Progenitor cell of endocrine pancreas (in vitro differentiated cells): ENCODE results near the gene SRSF8. TPM values are rescaled to one million over a fixed set of nuclear protein-coding genes. Genes with fewer than 3 reads are reported as not detected.

Experiments
- DNase-seq: peaks from one replicate; pipeline ENCODE4 v3.0.0; 2021; ENCODE audit warnings: low spot score; ENCODE audit not compliant: unreplicated experiment
- H3K27ac Mint-ChIP-seq: 2 replicates; pipeline ENCODE4 v1.8.0; 2021; ENCODE audit warnings: mild to moderate bottlenecking, moderate library complexity, mixed read lengths
- H3K27me3 Mint-ChIP-seq: 2 replicates; pipeline ENCODE4 v1.8.0; 2021; ENCODE audit warnings: mixed read lengths
- H3K36me3 Mint-ChIP-seq: 2 replicates; pipeline ENCODE4 v1.8.0; 2022; ENCODE audit warnings: mixed read lengths; ENCODE audit not compliant: insufficient read depth
- H3K4me1 Mint-ChIP-seq: 2 replicates; pipeline ENCODE4 v1.8.0; 2021; ENCODE audit warnings: low read depth, mixed read lengths
- H3K4me3 Mint-ChIP-seq: 2 replicates; pipeline ENCODE4 v1.8.0; 2021; ENCODE audit warnings: low read depth, mild to moderate bottlenecking, moderate library complexity, mixed read lengths
- H3K9me3 Mint-ChIP-seq: 2 replicates; pipeline ENCODE4 v1.8.0; 2021; ENCODE audit warnings: low read depth, mixed read lengths
- CTCF ChIP-seq: fragments of 200-600 bp; sonication (generic); IDR thresholded peaks from one replicate; pipeline ENCODE4 v1.5.0; 2021; ENCODE audit warnings: antibody characterized with exemption, mild to moderate bottlenecking; ENCODE audit not compliant: unreplicated experiment
- total RNA-seq: library from RNA; stranded (reverse); gene quantifications from 2 replicates; pipeline ENCODE4 v1.2.1, GENCODE V29; 2021

The SRSF8 gene
- total RNA-seq, 1 donor from 2014 or later: 43.4 TPM

- Mint-ChIP-seq H3K27ac (peak within 1 kb of the TSS; percentile 78), H3K9me3 (no peaks in the 10 kb centered on the region), H3K27me3 (peaks cover 71% of the 10 kb centered on the region), H3K4me3 (peak within 1 kb of the TSS; percentile 75), H3K36me3 (no peaks in the 10 kb centered on the region), H3K4me1 (peaks cover 6% of the 10 kb centered on the region)
- peak; percentile 10 for TF ChIP-seq CTCF
- peak; percentile 58 for DNase-seq
Measured at GRCh38 chr11:95089620-95090542, 23.2 kb downstream of the SRSF8 start, which contains the start of gene ENDOD1. Gene ENDOD1, plus strand, starts transcription at chr11:95089846. Its CDS starts 82 bp downstream, at chr11:95089928.

DNA sequence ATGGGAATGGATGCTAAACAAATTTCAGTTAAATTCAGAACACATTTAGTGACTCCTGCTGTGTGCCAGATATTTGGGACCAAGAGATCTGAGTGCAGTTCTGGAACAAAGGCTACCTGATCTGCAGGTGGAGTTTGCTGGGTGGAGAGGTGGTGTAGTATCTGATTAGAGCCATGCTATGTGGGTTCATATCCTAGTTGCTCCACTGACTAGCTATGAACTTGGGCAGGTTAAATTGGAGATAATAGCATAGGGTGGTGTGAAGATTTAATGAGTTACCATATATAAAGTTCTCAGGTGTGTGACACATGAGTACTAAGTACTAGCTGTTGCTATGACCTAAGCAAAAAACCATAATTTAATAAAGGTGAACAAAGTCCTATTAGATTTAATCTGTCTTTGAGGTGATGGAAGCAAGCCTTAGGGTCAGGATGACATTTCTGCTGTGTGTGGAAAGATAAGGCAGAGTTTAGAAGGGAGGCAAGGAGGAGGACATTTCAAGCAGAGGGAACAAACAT is 25.0 kb downstream of the SRSF8 start:
- Mint-ChIP-seq H3K4me3 (no peak overlapping the region), H3K9me3 (no peaks in the 10 kb centered on the region), H3K4me1 (peaks cover 6% of the 10 kb centered on the region), H3K27ac (no peak overlapping the region), H3K36me3 (no peaks in the 10 kb centered on the region), H3K27me3 (peaks cover 56% of the 10 kb centered on the region)
- DNase-seq: no peak
- TF ChIP-seq CTCF: no peak

GRCh38 chr11:95092549-95093324 is 26.0 kb downstream of the SRSF8 start:
- Mint-ChIP-seq H3K27ac (peak overlapping the region; percentile 17), H3K9me3 (no peaks in the 10 kb centered on the region), H3K36me3 (no peaks in the 10 kb centered on the region), H3K27me3 (peaks cover 58% of the 10 kb centered on the region), H3K4me3 (no peak overlapping the region), H3K4me1 (peaks cover 6% of the 10 kb centered on the region)
- peak; percentile 61 for TF ChIP-seq CTCF
- no peak for DNase-seq

DNA sequence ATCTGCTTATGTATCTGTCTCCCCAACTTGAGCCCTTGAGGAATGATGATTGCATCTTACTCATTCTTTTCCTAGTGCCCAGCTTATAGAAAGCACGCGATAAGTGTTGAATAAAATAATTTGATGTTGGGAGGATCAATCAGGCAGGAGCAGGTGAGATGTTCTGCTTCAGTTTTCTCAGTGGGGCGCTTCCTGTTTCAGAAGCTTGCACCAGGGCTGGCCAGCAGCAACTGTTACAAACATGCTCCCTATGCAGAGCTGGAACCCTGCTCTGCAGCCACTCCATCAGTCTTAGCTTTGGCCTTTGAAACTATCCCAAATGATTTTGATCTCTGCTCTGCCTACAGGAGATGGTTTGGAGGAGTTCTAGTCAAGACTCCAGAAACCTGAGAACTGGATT is 26.8 kb downstream of the SRSF8 start:
- H3K36me3 Mint-ChIP-seq: no peaks in the 10 kb centered on the region
- peaks cover 6% of the 10 kb centered on the region for H3K4me1 Mint-ChIP-seq
- H3K4me3 Mint-ChIP-seq: no peak overlapping the region
- no peaks in the 10 kb centered on the region for H3K9me3 Mint-ChIP-seq
- no peak for DNase-seq
- H3K27me3 Mint-ChIP-seq: peaks cover 59% of the 10 kb centered on the region
- H3K27ac Mint-ChIP-seq: no peak overlapping the region
- no peak for TF ChIP-seq CTCF

DNA sequence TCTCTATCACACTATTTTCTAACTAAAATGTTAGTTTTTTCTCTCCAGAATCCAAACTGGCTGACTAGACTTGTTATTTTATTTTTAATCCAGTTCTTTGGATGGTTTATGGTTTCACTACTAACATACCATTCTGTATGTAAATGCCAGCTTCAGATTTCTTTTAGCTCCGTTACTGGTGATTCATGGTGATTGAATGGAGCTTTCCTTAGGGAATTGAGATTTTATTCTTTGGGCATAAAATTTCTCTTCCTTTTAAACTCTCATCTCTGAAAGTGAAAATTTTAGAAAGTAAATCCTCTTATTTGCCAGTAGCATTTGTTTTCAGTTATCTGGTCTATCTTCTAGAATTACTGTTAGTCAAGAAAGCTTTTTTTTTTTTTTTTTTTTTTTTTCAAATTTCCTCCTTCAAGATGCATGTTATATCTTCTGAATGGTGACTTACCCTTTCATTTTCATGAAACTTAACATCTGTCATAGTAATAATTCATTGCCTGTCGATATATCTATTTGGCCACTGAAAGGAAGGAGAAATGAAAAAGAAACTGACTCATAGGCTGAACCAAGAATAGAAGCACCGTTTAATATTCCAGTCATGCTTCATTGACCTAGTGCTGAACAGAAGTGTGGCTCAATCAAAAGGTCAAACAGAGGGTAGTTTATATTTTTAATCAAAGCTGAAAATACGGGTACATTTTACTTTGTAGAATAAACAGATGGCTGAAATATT is 29.3 kb downstream of the SRSF8 start:
- no peak overlapping the region for H3K27ac Mint-ChIP-seq
- H3K4me3 Mint-ChIP-seq: no peak overlapping the region
- peaks cover 47% of the 10 kb centered on the region for H3K27me3 Mint-ChIP-seq
- no peak for TF ChIP-seq CTCF
- no peaks in the 10 kb centered on the region for H3K9me3 Mint-ChIP-seq
- peaks cover 4% of the 10 kb centered on the region for H3K4me1 Mint-ChIP-seq
- no peak for DNase-seq
- H3K36me3 Mint-ChIP-seq: no peaks in the 10 kb centered on the region
